ENCODE measurements around the gene MAD1L1.

Gene MAD1L1

GRCh38 chr7:2044883-2045471 is 187.8 kb downstream of the MAD1L1 start:
- H3K4me3 ChIP-seq (replicated peaks; ENCODE audit: low read depth, low read length), result no peak overlapping the region
- TF ChIP-seq, protein P1, sequence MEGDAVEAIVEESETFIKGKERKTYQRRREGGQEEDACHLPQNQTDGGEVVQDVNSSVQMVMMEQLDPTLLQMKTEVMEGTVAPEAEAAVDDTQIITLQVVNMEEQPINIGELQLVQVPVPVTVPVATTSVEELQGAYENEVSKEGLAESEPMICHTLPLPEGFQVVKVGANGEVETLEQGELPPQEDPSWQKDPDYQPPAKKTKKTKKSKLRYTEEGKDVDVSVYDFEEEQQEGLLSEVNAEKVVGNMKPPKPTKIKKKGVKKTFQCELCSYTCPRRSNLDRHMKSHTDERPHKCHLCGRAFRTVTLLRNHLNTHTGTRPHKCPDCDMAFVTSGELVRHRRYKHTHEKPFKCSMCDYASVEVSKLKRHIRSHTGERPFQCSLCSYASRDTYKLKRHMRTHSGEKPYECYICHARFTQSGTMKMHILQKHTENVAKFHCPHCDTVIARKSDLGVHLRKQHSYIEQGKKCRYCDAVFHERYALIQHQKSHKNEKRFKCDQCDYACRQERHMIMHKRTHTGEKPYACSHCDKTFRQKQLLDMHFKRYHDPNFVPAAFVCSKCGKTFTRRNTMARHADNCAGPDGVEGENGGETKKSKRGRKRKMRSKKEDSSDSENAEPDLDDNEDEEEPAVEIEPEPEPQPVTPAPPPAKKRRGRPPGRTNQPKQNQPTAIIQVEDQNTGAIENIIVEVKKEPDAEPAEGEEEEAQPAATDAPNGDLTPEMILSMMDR (IDR thresholded peaks at IDR 0.05; ENCODE audit: low read length, missing control alignments), result no peak
- DNase-seq (ENCODE audit: low read depth), result no peak

DNA sequence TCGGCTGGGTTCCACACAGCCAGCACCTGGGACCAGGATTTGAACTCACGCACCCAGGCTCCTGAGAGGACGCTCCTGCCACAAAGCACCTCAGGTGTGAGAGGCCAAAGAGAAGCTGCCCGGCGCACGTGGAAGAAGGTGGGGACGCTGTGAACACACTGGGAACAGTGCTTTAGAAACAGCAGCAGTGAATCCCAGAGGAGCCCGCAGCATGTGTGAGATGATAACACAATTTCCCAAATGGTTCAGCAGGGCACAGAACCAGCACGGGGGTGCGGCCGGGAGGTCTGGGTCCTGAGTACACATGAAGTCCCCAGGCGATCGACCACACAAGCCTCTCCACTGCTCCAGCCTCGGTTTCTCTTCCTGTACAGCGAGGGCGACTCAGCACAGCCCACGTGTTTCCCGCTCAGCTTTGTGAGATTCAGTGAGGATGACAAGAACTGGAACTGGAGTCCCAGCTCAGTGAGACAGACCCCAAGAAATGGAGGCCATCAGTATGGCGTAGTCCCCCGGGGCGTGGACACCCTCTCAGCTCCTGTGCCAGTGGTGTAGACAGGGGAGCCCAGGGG is 188.3 kb downstream of the MAD1L1 start:
- H3K4me3 ChIP-seq (replicated peaks; ENCODE audit: low read depth, low read length), result no peak overlapping the region
- no peak for DNase-seq (ENCODE audit: low read depth)
- TF ChIP-seq, protein P1 (IDR thresholded peaks at IDR 0.05; ENCODE audit: low read length, missing control alignments), result no peak

DNA sequence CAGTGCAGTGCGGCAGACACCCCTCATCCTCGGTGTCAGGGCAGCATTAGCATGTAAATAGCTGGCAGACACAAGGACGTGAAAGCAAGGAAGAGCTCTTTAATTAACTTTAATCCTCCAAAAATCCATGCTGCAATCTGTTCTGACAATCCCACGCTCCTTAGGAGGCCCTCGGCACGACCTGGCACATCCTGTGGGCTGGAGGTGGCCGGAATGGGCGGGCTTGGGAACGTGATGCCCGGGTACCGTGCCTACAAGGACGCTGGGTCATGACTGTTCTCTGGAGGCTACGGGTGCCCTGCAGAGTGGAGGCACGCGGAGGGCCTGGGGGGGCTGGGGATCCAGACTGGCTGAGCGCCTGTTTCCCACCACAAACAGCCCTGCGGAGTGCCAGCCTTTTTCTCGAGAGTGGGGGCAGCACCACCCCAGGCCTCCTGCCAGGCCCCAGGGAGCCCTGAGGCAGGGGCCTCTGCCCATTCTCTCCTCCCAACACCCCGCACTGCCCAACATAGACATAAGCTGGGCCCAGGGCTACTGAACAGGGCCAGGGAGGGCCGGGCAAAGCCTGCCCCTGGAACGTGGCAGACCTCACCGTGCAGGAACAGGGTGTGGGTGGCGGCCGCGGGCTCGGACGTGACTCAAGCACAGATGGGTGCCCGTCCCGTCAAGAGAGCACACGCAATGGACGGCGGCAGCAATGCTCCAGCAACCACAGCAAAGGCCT is 189.3 kb downstream of the MAD1L1 start:
- TF ChIP-seq, protein P1 (IDR thresholded peaks at IDR 0.05; ENCODE audit: low read length, missing control alignments), result no peak
- DNase-seq (ENCODE audit: low read depth), result no peak

GRCh38 chr7:2042650-2043049 is 190.1 kb downstream of the MAD1L1 start:
- H3K4me3 ChIP-seq (replicated peaks; ENCODE audit: low read depth, low read length), result no peak overlapping the region
- DNase-seq (ENCODE audit: low read depth), result no peak
- TF ChIP-seq, protein P1 (IDR thresholded peaks at IDR 0.05; ENCODE audit: low read length, missing control alignments), result no peak

More for the DNA sequence above, 189.3 kb downstream of the MAD1L1 start:
- H3K4me3 ChIP-seq (replicated peaks; ENCODE audit: low read depth, low read length), result no peak overlapping the region

- TF ChIP-seq, protein P1 (IDR thresholded peaks at IDR 0.05; ENCODE audit: low read length, missing control alignments), result no peak
- no peak overlapping the region for H3K4me3 ChIP-seq (replicated peaks; ENCODE audit: low read depth, low read length)
- no peak for DNase-seq (ENCODE audit: low read depth)
Observed at GRCh38 chr7:2041496-2042367, 191.0 kb downstream of the MAD1L1 start.

GRCh38 chr7:2040893-2041270 is 191.9 kb downstream of the MAD1L1 start:
- DNase-seq (ENCODE audit: low read depth), result no peak
- TF ChIP-seq, protein P1 (IDR thresholded peaks at IDR 0.05; ENCODE audit: low read length, missing control alignments), result no peak
- no peak overlapping the region for H3K4me3 ChIP-seq (replicated peaks; ENCODE audit: low read depth, low read length)
